Urothelium cell line (cell line): ENCODE measurements around the gene CD28.
"Not testable (repeated sequence)": the region's sequence is repeated elsewhere in the genome, so short reads cannot be mapped to it uniquely, and the experiment has no call there.

Experiments
- DNase-seq: peaks from one replicate; pipeline ENCODE4 v3.0.0; 2011; ENCODE audit warnings: low spot score, mixed read lengths
- FAIRE-seq: peaks from 2 replicates; lab custom pipeline; 2011; peaks lifted over from hg19 to GRCh38; lab: Jason Lieb, UNC

CD28 gene

GRCh38 chr2:203743441-203743981 is 37.1 kb downstream of the CD28 start:
- no peak for FAIRE-seq
- no peak for DNase-seq

DNA sequence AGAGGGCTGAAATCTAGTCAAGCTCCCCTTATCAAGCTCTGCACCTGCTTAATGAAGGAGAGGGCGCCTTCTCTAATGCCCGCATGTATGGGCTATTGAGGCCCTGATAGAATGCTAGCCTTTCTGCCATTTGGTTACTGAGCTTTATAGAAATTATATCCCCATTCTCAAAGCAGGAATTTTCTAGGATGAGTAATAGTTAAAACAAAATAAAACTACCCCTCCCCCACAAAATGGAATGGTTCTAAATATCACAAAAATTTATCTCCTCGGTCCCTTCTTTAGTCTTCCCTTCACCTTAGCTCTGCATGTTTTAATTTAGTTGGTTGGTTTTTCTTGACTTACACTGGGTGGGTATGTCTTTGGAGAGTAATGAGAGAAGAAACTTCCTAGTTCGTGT is 37.7 kb downstream of the CD28 start:
- FAIRE-seq (no peak), DNase-seq (no peak)

DNA sequence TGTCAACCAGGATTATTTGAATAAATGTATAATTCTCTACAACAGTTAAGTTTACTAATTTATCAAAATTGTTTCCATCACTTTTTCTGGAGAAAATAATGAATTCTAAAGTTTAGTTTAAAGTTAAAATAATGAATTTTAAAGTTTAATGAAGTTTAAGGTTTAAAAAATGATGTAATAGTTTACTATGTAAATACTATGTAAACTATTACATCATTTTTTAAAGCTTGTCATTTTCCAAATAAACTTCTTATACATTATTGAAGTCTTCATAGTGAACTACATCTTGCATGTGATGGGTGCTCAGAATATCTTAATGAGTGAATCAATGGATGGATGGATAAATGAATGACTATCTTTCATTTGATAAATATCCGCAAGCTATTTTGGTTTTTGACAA is 38.8 kb downstream of the CD28 start:
- DNase-seq (no peak), FAIRE-seq (no peak)

DNA sequence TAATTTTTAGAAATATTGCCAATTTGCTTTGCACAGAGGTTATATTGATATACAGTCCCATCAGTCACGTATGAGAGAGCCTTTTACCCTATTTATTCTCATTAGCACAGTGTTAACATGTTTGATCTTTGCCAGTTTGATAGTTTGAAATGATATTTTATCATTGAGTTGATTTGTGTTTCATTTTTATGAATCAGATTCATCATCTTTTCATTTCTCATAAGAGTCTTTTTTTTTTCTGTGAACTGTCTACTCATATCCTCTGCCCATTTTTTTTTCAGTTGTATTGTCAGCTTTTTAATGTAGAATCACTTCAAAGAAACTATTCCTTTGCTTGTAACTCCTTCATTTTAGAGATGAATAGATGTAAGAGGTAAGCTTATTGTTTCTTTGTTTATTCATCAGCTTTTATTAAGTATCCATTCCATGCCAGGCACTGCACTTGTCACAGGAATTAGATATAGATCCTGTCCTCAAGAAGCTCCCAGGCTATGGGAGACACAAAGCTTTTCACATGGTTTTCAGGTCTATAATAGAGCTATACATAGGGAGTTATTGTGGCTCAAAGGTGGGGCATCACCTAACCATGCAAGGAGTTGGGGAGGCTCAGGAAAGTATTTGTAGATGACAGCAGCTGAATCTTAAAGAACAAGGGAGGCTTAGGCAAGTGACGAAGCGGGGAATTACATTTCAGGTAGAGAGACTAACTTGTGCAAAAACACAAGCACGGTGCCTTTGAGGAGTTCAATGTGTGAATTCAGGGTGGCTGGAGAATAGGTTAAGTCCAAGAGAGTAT is 42.1 kb downstream of the CD28 start:
- DNase-seq (no peak), FAIRE-seq (no peak)

DNA sequence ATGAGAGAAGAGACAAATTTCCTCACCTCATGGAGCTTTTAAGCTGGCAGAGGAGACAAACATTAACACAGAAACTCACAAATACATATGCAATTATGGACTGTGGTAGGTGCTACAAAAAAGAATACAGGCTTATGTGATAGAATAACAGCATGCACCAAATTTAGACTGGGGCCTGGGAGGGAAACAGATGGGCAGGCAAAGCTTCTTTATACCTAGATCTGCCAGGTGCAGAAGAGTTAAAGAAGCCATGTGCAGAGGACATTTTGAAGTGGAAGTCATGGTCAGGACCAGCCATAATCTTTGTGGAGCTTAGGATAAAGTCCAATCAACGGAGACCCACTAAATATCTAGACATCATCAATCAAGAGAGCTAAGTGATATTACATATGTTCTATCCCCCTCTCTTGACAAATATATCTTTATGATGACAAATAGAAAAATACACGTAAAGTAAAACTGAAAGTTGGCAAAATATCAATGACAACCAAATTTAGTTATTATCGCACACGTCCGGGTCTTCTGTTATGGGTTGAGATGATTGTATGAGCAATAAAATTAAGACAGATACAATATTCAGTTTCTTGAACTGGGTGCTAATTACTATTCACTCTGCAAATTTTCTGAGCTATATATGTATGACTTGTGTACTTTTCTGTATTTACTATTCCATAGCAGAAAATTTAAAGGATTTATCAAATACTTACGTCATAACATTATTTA is 44.1 kb downstream of the CD28 start:
- FAIRE-seq (no peak), DNase-seq (no peak)

DNA sequence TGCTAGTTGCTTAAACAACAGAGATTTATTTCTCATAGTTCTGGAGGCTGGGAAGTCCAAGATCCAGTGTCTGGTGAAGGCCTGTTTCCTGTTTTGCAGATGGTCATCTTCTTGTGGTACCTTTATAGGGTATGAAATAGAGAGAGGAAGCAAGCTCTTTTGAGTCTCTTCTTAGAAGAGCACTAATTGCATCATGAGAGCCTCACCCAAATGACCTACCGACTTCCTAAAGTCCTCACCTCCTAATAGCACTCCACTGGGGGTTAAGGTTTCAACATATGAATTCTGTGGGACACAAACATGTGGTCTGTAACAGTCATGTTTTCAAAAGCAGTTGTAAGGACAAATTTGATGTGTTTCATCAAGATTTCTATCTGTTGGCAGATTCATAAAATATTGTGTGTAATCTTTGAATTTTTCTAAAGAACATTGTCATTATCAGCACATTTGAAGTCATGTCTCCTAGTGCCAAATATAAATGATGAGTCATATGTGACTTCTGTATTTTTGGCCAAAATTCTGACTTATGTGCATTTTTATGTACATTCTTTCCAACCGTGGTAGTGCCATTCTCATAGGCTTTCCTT is 45.3 kb downstream of the CD28 start:
- FAIRE-seq, result no peak
- DNase-seq, result no peak

DNA sequence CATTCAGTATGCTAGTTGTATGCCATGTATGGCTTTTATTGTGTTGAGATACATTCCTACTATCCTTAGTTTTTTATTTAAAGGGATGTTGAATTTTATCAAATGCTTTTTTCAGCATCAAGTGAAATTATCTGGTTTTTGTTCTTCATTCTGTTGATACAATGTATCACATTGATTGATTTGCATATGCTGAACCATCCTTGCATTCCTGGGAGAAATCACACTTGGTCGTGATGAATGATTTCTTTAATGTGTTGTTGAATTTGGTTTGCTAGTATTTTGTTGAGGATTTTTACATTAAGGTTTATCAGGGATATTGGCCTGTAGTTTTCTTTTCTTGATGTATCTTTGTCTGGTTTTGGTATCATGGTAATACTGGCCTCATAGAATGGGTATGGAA is 49.7 kb downstream of the CD28 start:
- FAIRE-seq (no peak), DNase-seq (no peak)

DNA sequence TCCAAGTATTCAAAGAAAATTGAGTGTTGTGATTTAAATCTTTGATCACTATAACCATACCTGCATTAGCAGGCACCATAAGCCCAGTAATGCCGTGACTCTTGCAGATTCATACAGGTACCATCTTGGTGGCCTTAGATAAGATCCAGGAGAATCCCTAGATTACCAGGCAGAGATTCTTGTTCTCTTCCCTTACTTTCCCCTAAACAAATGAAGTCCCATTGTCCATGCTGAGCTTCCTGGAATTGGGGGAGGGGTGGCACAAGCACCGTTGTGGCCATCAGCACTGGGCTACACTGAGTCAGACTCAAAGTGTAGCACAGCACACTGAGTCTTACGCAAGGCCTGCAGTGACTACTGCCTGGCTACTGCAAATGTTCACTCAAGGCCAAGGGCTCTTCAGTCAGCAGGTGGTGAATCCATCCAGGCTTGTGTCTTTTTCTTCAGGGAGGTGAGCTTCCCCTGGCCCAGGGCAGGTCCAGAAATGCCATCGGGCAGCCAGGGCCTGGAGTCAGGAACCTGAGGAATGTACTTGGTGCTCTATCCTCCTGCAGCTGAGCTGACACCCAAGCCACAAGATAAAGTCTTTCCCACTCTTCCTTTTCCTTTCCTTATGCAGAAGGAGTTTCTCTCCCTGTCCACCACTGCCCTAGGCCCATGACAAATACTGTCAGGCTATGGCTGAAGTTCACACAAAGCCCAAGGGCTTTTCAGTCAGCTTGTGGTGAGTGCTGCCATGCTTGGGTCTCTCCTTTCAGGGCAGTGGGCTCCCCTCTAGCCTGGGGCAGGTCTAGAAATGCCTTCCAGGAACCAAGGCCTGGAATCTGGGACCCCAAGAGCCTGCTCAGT is 52.6 kb downstream of the CD28 start:
- FAIRE-seq (no peak), DNase-seq (no peak)

DNA sequence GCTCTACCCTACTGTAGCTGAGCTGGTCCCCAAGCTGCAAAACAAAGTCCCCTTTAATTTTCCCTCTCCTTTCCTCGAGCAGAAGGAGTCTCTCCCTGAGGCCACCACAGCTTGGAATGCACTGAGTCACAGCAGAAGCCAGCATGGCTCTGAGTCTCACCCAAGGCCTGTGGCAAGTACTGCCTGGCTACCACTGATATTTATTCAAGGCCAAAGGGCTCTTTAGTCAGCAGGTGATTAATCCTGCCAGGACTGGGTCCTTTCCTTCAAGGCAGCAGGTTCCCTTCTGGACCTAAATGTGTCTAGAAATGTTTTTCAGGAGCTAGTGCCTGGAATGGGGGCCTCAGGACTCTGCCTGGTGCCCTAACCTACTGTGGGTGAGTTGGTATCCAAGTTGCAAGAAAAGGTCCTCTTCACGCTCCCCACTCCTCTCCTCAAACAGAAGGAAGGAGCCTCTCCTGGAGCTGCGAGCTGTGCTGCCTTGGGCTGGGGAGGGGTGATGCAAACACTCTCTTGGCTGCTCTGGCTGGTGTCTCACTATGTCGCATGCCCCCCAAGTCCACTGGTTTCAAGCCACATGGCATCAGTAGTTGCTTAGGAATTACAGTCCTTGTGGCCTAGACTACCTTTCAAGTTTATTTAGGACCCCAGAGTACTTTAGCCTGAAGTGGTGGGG is 53.4 kb downstream of the CD28 start:
- FAIRE-seq (no peak), DNase-seq (peak; percentile 26)

- no peak for DNase-seq
- no peak for FAIRE-seq
Measured at GRCh38 chr2:203761121-203761520, 54.7 kb downstream of the CD28 start.

DNA sequence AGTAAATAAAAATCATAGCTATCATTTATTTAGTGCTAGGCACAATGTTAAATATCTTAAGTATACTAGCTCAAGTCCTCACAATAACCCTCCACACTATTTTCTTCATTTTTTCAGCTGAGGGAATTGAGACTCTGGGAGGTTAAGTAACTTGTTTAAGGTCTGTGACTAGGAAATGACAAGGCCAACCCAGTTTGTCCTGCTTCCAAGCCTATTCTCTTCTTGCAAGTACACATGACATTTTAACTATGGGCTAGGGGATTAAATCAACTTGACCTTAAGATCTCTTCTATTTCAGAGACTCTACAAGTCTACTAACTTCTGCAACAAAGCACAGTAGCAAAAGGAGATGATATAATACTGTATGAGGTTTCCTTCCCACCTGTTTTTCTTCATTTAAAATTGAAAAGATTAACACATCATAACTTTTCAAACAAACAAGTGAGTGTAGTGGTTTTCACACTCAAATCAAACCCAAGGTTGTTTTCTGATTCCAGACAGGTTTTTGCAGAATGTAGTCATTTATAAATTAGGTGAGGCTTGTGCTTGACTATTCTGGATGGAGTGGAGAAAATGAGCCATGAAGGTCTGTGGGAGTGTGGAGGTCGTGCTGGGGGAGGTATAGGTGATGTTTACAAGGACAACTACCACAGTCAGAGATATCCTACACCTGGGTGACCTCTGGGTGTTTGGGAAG is 57.0 kb downstream of the CD28 start:
- no peak for FAIRE-seq
- no peak for DNase-seq

GRCh38 chr2:203763938-203764664 is 57.7 kb downstream of the CD28 start:
- no peak for FAIRE-seq
- no peak for DNase-seq

DNA sequence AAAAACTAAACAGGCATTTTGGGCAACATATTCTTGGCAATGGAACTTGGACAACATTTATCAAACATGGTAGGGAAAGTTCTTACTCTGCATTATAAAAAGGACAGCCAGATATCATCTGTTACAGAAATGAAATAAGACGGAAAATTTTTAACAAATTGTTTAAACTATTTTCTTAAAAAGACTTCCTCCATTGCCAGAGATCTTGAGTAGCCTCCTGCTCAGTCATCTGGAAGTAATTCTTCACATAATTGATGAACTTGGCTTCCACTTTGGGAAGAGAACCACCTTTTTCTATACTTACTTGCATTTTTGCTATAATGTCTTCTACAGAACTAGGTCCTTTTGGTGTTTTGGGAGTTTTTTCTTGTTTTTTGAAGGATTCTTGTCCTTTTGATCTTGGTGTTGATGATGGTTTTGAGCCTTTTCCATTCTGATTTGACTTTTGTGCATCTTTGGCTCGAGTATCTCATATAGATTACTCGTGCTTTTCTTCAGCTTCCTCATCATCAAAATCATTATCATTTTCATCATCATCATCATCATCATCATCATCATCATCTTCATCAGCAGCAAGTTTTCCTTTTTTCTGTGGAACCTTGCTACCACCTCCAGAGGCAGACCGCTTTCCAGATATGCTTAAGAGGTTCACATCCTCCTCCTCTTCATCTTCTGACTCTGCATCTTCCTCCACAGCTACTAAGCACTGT is 66.2 kb downstream of the CD28 start:
- no peak for FAIRE-seq
- DNase-seq, result no peak

- no peak for DNase-seq
- FAIRE-seq, result no peak
Measured at GRCh38 chr2:203774760-203775159, 68.3 kb downstream of the CD28 start.

- FAIRE-seq, result no peak
- DNase-seq, result no peak
Measured at GRCh38 chr2:203775684-203776083, 69.2 kb downstream of the CD28 start.

GRCh38 chr2:203777030-203777429 is 70.6 kb downstream of the CD28 start:
- FAIRE-seq (no peak), DNase-seq (no peak)

DNA sequence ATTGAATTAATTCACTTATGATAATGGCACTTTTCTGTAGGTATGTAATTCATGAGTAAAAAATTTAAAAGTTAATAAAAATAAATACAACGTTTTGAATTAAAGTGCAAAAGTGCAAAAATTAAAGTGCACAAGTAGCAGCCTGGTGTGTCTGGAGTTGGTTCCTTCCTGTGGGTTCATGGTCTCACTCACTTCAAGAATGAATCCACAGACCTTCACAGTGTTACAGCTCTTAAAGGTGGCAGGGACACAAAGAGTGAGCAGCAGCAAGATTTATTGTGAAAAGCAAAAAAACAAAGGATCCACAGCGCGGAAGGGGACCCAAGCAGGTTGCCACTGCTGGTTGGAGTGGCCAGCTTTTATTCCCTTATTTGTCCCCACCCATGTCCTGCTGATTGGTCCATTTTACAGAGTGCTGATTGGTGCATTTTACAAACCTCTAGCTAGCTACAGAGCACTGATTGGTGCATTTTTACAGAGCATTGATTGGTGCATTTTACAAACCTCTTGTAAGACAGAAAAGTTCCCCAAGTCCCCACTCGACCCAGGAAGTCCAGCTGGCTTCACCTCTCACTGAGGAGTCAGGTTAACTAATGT is 73.1 kb downstream of the CD28 start:
- FAIRE-seq, DNase-seq: not testable (repeated sequence)

GRCh38 chr2:203780231-203780630 is 73.8 kb downstream of the CD28 start:
- DNase-seq, result no peak
- no peak for FAIRE-seq
